Mesenchymal stem cell (in vitro differentiated cells and primary cell): ENCODE data around the gene MSI2.
A peak's percentile ranks its signal among the peaks of the same experiment; 100 is the strongest.

Source experiments
- DNase-seq: peaks from one replicate; pipeline ENCODE4 v3.0.0-alpha.2; 2013
- H2AFZ ChIP-seq: one replicate; pipeline ENCODE4 v1.6.1; 2013; ENCODE audit warnings: low read depth, mild to moderate bottlenecking, control low read depth, inconsistent platforms, low read length, moderate library complexity
- H2AK5ac ChIP-seq: 2 replicates; pipeline ENCODE4 v1.6.1; 2013; ENCODE audit warnings: low read length, moderate library complexity, mild to moderate bottlenecking, inconsistent platforms; ENCODE audit not compliant: severe bottlenecking
- H2BK120ac ChIP-seq: one replicate; pipeline ENCODE4 v1.6.1; 2013; ENCODE audit warnings: low read depth, mild to moderate bottlenecking, inconsistent platforms, low read length, moderate library complexity
- H2BK12ac ChIP-seq, 2 experiments: one replicate each; pipeline ENCODE4 v1.6.1; 2013; ENCODE audit warnings: inconsistent platforms in 2 of 2, low read length in 2 of 2, mild to moderate bottlenecking in 2 of 2, moderate library complexity in 2 of 2, control low read depth in 1 of 2
- H2BK15ac ChIP-seq: one replicate; pipeline ENCODE4 v1.6.1; 2013; ENCODE audit warnings: mild to moderate bottlenecking, low read depth, inconsistent platforms; ENCODE audit not compliant: poor library complexity, severe bottlenecking
- H2BK5ac ChIP-seq: 2 replicates; pipeline ENCODE4 v1.6.1; 2013; ENCODE audit warnings: low read depth, mild to moderate bottlenecking, low read length, control low read depth, inconsistent platforms; ENCODE audit not compliant: poor library complexity, severe bottlenecking
- H3K14ac ChIP-seq, 2 experiments: one replicate each; pipeline ENCODE4 v1.6.1; 2013; ENCODE audit warnings: inconsistent platforms in 2 of 2, low read length in 2 of 2, control low read depth in 1 of 2, mild to moderate bottlenecking in 1 of 2, moderate library complexity in 1 of 2
- H3K18ac ChIP-seq, 2 experiments: one replicate each; pipeline ENCODE4 v1.6.1; 2013; ENCODE audit warnings: inconsistent platforms in 2 of 2, low read length in 2 of 2, control low read depth in 1 of 2, low read depth in 1 of 2, mild to moderate bottlenecking in 1 of 2
- H3K23ac ChIP-seq, 2 experiments: one replicate each; pipeline ENCODE4 v1.6.1; 2013; ENCODE audit warnings: inconsistent platforms in 2 of 2, low read length in 2 of 2, mild to moderate bottlenecking in 2 of 2, moderate library complexity in 2 of 2, control low read depth in 1 of 2
- H3K27ac ChIP-seq: 2 replicates; pipeline ENCODE4 v1.5.1; 2013; ENCODE audit warnings: mild to moderate bottlenecking, moderate library complexity, low read length, control low read depth, inconsistent platforms; ENCODE audit not compliant: poor library complexity, severe bottlenecking
- H3K27me3 ChIP-seq, 2 experiments: 2 replicates each; pipeline versions ENCODE4 v1.6.1 to v1.7.0; 2013; ENCODE audit warnings: low read length in 2 of 2, mild to moderate bottlenecking in 2 of 2, moderate library complexity in 2 of 2, control low read depth in 1 of 2, inconsistent platforms in 1 of 2; ENCODE audit not compliant: control insufficient read depth in 1 of 2, insufficient read depth in 1 of 2
- H3K36me3 ChIP-seq, 2 experiments: 2 replicates each; pipeline versions ENCODE4 v1.6.1 to v1.7.0; 2013; ENCODE audit warnings: low read length in 2 of 2, control low read depth in 1 of 2, inconsistent platforms in 1 of 2, low read depth in 1 of 2, mild to moderate bottlenecking in 1 of 2; ENCODE audit not compliant: insufficient read depth in 2 of 2, control insufficient read depth in 1 of 2
- H3K4ac ChIP-seq, 2 experiments: one replicate each; pipeline ENCODE4 v1.6.1; 2013; ENCODE audit warnings: inconsistent platforms in 2 of 2, low read length in 2 of 2, mild to moderate bottlenecking in 2 of 2, moderate library complexity in 2 of 2, control low read depth in 1 of 2, low read depth in 1 of 2
- H3K4me1 ChIP-seq: 2 replicates; pipeline ENCODE4 v1.6.1; 2013; ENCODE audit warnings: low read depth, low read length, control low read depth; ENCODE audit not compliant: control insufficient read depth, insufficient read depth
- H3K4me2 ChIP-seq: 2 replicates; pipeline ENCODE4 v1.6.1; 2013; ENCODE audit warnings: low read length, mild to moderate bottlenecking, inconsistent platforms; ENCODE audit not compliant: poor library complexity, severe bottlenecking
- H3K4me3 ChIP-seq, 2 experiments: 2 replicates each; pipeline versions ENCODE4 v1.5.1 to v1.7.0; 2013; ENCODE audit warnings: low read length in 2 of 2, mild to moderate bottlenecking in 2 of 2, control low read depth in 1 of 2, low read depth in 1 of 2; ENCODE audit not compliant: insufficient read depth in 1 of 2
- H3K79me1 ChIP-seq: replicated peaks from 2 replicates; pipeline ENCODE4 v1.6.1; 2013; ENCODE audit warnings: mild to moderate bottlenecking, control low read depth, low read length, inconsistent platforms; ENCODE audit not compliant: poor library complexity, severe bottlenecking
- H3K9ac ChIP-seq: 2 replicates; pipeline ENCODE4 v1.7.0; 2013; ENCODE audit warnings: mild to moderate bottlenecking, low read length, moderate library complexity
- H3K9me3 ChIP-seq: 2 replicates; pipeline ENCODE4 v1.7.0; 2013; ENCODE audit warnings: mild to moderate bottlenecking, low read length; ENCODE audit not compliant: control insufficient read depth
- H4K8ac ChIP-seq: one replicate; pipeline ENCODE4 v1.6.1; 2013; ENCODE audit warnings: inconsistent platforms, mild to moderate bottlenecking, low read length, moderate library complexity
- H4K91ac ChIP-seq: one replicate; pipeline ENCODE4 v1.6.1; 2013; ENCODE audit warnings: mild to moderate bottlenecking, low read length, inconsistent platforms
- WGBS: methylation state at CpG from one replicate; pipeline ENCODE4 v1.1.7; 2013; ENCODE audit warnings: mixed read lengths; 5-methylcytosine and 5-hydroxymethylcytosine counted together

Gene MSI2

GRCh38 chr17:57514614-57515013 lies 258.3 kb downstream of the MSI2 start:
- Histone ChIP-seq H2BK15ac (no peak overlapping the region), H3K27ac (no peak overlapping the region), H2AK5ac (no peak overlapping the region), H3K4me1 (peaks cover 17% of the 10 kb centered on the region), H2BK12ac (peak overlapping the region in 1 of 2 experiments; percentile 76), H2AFZ (no peak overlapping the region), H3K27me3 (peaks cover 0 to 11% of the 10 kb centered on the region in 2 experiments), H4K8ac (no peak overlapping the region), H3K4me3 (no peak overlapping the region), H3K36me3 (peaks cover 0 to 2% of the 10 kb centered on the region in 2 experiments), H3K14ac (no peak overlapping the region), H3K9me3 (no peaks in the 10 kb centered on the region), H3K79me1 (peaks cover 44% of the 10 kb centered on the region), H3K18ac (no peak overlapping the region), H3K4ac (peak overlapping the region; percentile 24 to 42), H2BK120ac (no peak overlapping the region), H2BK5ac (no peak overlapping the region), H3K9ac (no peak overlapping the region), H3K23ac (no peak overlapping the region), H3K4me2 (no peak overlapping the region), H4K91ac (no peak overlapping the region)
- no peak for DNase-seq
- WGBS, result 89% methylated on average over 1 of the region's 4 CpGs

GRCh38 chr17:57515662-57516211 lies 259.4 kb downstream of the MSI2 start:
- Histone ChIP-seq H3K79me1 (peaks cover 36% of the 10 kb centered on the region), H2BK12ac (peak overlapping the region in 1 of 2 experiments; percentile 38), H4K91ac (no peak overlapping the region), H2BK5ac (no peak overlapping the region), H3K4me3 (no peak overlapping the region), H3K9me3 (no peaks in the 10 kb centered on the region), H3K18ac (no peak overlapping the region), H2BK120ac (no peak overlapping the region), H3K36me3 (peaks cover 0 to 2% of the 10 kb centered on the region in 2 experiments), H3K23ac (no peak overlapping the region), H3K9ac (no peak overlapping the region), H2BK15ac (no peak overlapping the region), H3K27me3 (peaks cover 0 to 7% of the 10 kb centered on the region in 2 experiments), H2AK5ac (no peak overlapping the region), H3K4ac (no peak overlapping the region), H4K8ac (no peak overlapping the region), H3K27ac (no peak overlapping the region), H2AFZ (no peak overlapping the region), H3K14ac (no peak overlapping the region), H3K4me2 (no peak overlapping the region), H3K4me1 (peaks cover 18% of the 10 kb centered on the region)
- no CpG with 5 or more reads among the region's 1 CpG for WGBS
- DNase-seq, result no peak

GRCh38 chr17:57516290-57517230 lies 260.2 kb downstream of the MSI2 start:
- H3K4me3 ChIP-seq, result no peak overlapping the region
- no peak overlapping the region for H2BK120ac ChIP-seq
- DNase-seq, result peak; percentile 75
- no peak overlapping the region for H3K4me2 ChIP-seq
- WGBS, result 73% methylated on average over 10 of the region's 10 CpGs
- H3K36me3 ChIP-seq, result no peaks in the 10 kb centered on the region
- H3K79me1 ChIP-seq, result peaks cover 31% of the 10 kb centered on the region
- no peak overlapping the region for H3K14ac ChIP-seq
- peaks cover 18% of the 10 kb centered on the region for H3K4me1 ChIP-seq
- H3K4ac ChIP-seq, result peak overlapping the region in 1 of 2 experiments; percentile 13
- H3K27me3 ChIP-seq, result peaks cover 0 to 7% of the 10 kb centered on the region in 2 experiments
- H3K23ac ChIP-seq, result no peak overlapping the region
- no peak overlapping the region for H2BK15ac ChIP-seq
- peak overlapping the region; percentile 7 to 89 for H2BK12ac ChIP-seq
- H4K8ac ChIP-seq, result peak overlapping the region; percentile 67
- no peak overlapping the region for H2BK5ac ChIP-seq
- H3K9ac ChIP-seq, result no peak overlapping the region
- H3K9me3 ChIP-seq, result no peaks in the 10 kb centered on the region
- H2AK5ac ChIP-seq, result no peak overlapping the region
- H2AFZ ChIP-seq, result no peak overlapping the region
- H4K91ac ChIP-seq, result peak overlapping the region; percentile 14
- H3K18ac ChIP-seq, result peak overlapping the region in 1 of 2 experiments; percentile 59
- H3K27ac ChIP-seq, result no peak overlapping the region

- Histone ChIP-seq H3K4me3 (no peak overlapping the region), H4K91ac (peak overlapping the region; percentile 14), H2AK5ac (peak overlapping the region; percentile 54), H2AFZ (no peak overlapping the region), H3K4ac (peak overlapping the region in 1 of 2 experiments; percentile 38), H4K8ac (peak overlapping the region; percentile 67), H3K36me3 (no peaks in the 10 kb centered on the region), H3K27me3 (peaks cover 0 to 7% of the 10 kb centered on the region in 2 experiments), H2BK12ac (peak overlapping the region; percentile 27 to 89), H3K79me1 (peaks cover 26% of the 10 kb centered on the region), H3K9ac (no peak overlapping the region), H2BK15ac (peak overlapping the region; percentile 92), H3K4me2 (no peak overlapping the region), H3K18ac (peak overlapping the region; percentile 59 to 83), H3K14ac (no peak overlapping the region), H3K9me3 (no peaks in the 10 kb centered on the region), H2BK120ac (no peak overlapping the region), H3K23ac (no peak overlapping the region), H3K4me1 (peaks cover 18% of the 10 kb centered on the region), H3K27ac (no peak overlapping the region), H2BK5ac (no peak overlapping the region)
- 87% methylated on average over 6 of the region's 7 CpGs for whole genome bisulfite sequencing
- DNase-seq, result no peak
Measured at GRCh38 chr17:57517273-57517631, 260.9 kb downstream of the MSI2 start.
